Measurements from ENCODE around the gene CD2AP. TPM values are rescaled to one million over a fixed set of nuclear protein-coding genes. Genes with fewer than 3 reads are reported as not detected.
A peak's percentile ranks its signal among the peaks of the same experiment; 100 is the strongest.

The CD2AP gene
- total RNA-seq, 4 donors from 2014 or later: 49.8 to 140 (median 93.3) TPM

DNA sequence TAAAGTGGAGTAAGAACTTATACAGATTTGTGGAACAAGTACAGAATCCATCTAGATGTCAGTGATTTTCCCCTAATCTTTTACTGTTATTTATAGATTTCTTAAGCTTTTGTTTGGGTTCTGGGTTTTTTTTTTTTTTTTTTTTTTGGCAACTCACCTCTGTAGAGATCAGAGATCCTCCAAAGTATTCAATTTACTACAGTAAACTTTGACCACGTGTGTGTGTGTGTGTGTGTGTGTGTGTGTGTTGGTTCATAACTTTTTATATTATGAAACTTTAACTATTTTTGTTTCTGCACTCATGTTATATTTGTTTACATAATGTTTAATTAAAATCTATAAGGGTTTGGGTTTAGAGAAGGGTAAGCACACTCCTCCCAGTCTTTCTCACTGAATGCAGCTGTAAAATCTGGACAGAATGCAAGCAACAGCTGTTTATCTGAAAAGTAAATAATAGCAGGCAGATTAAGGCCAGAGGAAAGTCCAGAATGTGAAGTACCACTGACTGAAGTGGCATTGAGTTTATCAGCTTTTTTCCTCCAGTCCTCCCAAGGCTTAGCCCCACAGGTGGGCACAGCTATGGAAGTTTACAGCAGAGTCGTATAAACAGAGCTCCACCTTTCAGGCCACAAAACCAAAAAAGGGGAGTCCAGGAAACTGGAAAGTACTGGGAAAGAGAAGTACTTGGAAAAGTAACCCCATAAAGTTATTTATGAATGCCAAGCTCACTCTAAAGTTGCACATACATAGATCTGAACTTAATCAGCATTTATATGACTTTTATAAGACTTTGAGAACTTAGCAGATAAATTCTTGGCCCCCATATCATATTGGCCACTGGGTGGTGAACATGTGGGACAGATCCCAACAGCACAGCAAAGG is 43.0 kb upstream of the CD2AP start:
- peak overlapping the region in 2 of 4 donors; percentile 36 to 53 for H3K27ac ChIP-seq
- DNase-seq: no peak

GRCh38 chr6:47435254-47435612 is 42.4 kb upstream of the CD2AP start:
- Histone ChIP-seq H3K9me3 (no peaks in the 10 kb centered on the region), H3K4me3 (no peak overlapping the region), H3K27ac (peak overlapping the region in 1 of 4 donors; percentile 53), H3K36me3 (no peaks in the 10 kb centered on the region), H3K4me1 (peaks cover 0 to 17% (median 6%) of the 10 kb centered on the region in 4 donors), H3K27me3 (no peaks in the 10 kb centered on the region)
- intact Hi-C loops (cut with DNase I; ENCODE audit: low total_unique reads) (no loop called here), in situ Hi-C loops (cut with MboI; ENCODE audit: low pct_ligation_motif_present in 1 of 4, low pct_unique_long_range_greater_than_20kb in 1 of 4, low sequenced_read_pairs in 3 of 4) (no loop called here)
- TF ChIP-seq POLR2A (IDR thresholded peaks at IDR 0.05) (no peak), POLR2AphosphoS5 (IDR thresholded peaks at IDR 0.05) (no peak), EP300 (IDR thresholded peaks at IDR 0.05; ENCODE audit: low read depth) (no peak), CTCF (IDR thresholded peaks at IDR 0.05) (no peak)
- 96 to 100% methylated on average over 2 of the region's 2 CpGs for WGBS, 2 donors (ENCODE audit: low coverage in 1 of 2)
- no peak for DNase-seq

More for the DNA sequence above, 43.0 kb upstream of the CD2AP start:
- H3K36me3 ChIP-seq: no peaks in the 10 kb centered on the region
- in situ Hi-C loops (cut with MboI; ENCODE audit: low pct_ligation_motif_present in 1 of 4, low pct_unique_long_range_greater_than_20kb in 1 of 4, low sequenced_read_pairs in 3 of 4) (no loop called here), intact Hi-C loops (cut with DNase I; ENCODE audit: low total_unique reads) (no loop called here)
- no peak overlapping the region for H3K4me3 ChIP-seq
- H3K27me3 ChIP-seq: no peaks in the 10 kb centered on the region
- TF ChIP-seq POLR2A (IDR thresholded peaks at IDR 0.05): no peak
- TF ChIP-seq CTCF (IDR thresholded peaks at IDR 0.05): no peak
- TF ChIP-seq POLR2AphosphoS5 (IDR thresholded peaks at IDR 0.05): no peak
- no peak for TF ChIP-seq EP300 (IDR thresholded peaks at IDR 0.05; ENCODE audit: low read depth)
- H3K4me1 ChIP-seq: peaks cover 0 to 17% (median 6%) of the 10 kb centered on the region in 4 donors
- WGBS, 2 donors (ENCODE audit: low coverage in 1 of 2): 21 to 30% methylated on average over 2 of the region's 2 CpGs
- peaks cover 0 to 6% of the 10 kb centered on the region in 2 donors for H3K9me3 ChIP-seq

- H3K4me1 ChIP-seq: peaks cover 8 to 23% (median 10%) of the 10 kb centered on the region in 4 donors
- no peak for TF ChIP-seq CTCF (IDR thresholded peaks at IDR 0.05)
- no peak for TF ChIP-seq POLR2AphosphoS5 (IDR thresholded peaks at IDR 0.05)
- TF ChIP-seq POLR2A (IDR thresholded peaks at IDR 0.05): no peak
- TF ChIP-seq EP300 (IDR thresholded peaks at IDR 0.05; ENCODE audit: low read depth): no peak
- no peak overlapping the region for H3K4me3 ChIP-seq
- DNase-seq: no peak
- H3K9me3 ChIP-seq: no peaks in the 10 kb centered on the region
- no peaks in the 10 kb centered on the region for H3K36me3 ChIP-seq
- WGBS, 2 donors (ENCODE audit: low coverage in 1 of 2): 63 to 75% methylated on average over 4 of the region's 4 CpGs
- no peak overlapping the region for H3K27ac ChIP-seq
- in situ Hi-C loops (cut with MboI; ENCODE audit: low pct_ligation_motif_present in 1 of 4, low pct_unique_long_range_greater_than_20kb in 1 of 4, low sequenced_read_pairs in 3 of 4): no loop called here
- intact Hi-C loops (cut with DNase I; ENCODE audit: low total_unique reads): no loop called here
- no peaks in the 10 kb centered on the region for H3K27me3 ChIP-seq
Observed at GRCh38 chr6:47437592-47437991, 40.0 kb upstream of the CD2AP start.

- H3K36me3 ChIP-seq: no peaks in the 10 kb centered on the region
- no peak for DNase-seq
- intact Hi-C loops (cut with DNase I; ENCODE audit: low total_unique reads): no loop called here
- no peak overlapping the region for H3K4me3 ChIP-seq
- no peaks in the 10 kb centered on the region for H3K27me3 ChIP-seq
- no peaks in the 10 kb centered on the region for H3K9me3 ChIP-seq
- in situ Hi-C loops (cut with MboI; ENCODE audit: low pct_ligation_motif_present in 1 of 4, low pct_unique_long_range_greater_than_20kb in 1 of 4, low sequenced_read_pairs in 3 of 4): no loop called here
- peaks cover 8 to 23% (median 10%) of the 10 kb centered on the region in 4 donors for H3K4me1 ChIP-seq
- H3K27ac ChIP-seq: no peak overlapping the region
- TF ChIP-seq POLR2A (IDR thresholded peaks at IDR 0.05) (no peak), EP300 (IDR thresholded peaks at IDR 0.05; ENCODE audit: low read depth) (no peak), POLR2AphosphoS5 (IDR thresholded peaks at IDR 0.05) (no peak), CTCF (IDR thresholded peaks at IDR 0.05) (no peak)
- 81 to 89% methylated on average over 4 to 8 of the region's 8 CpGs for WGBS, 2 donors (ENCODE audit: low coverage in 1 of 2)
Observed at GRCh38 chr6:47438481-47439347, 38.9 kb upstream of the CD2AP start.

All from transverse colon (tissue), 4 donors.